SK-N-MC (cell line): ENCODE results near the gene APMAP.
"Not testable (repeated sequence)": the region's sequence is repeated elsewhere in the genome, so short reads cannot be mapped to it uniquely, and the experiment has no call there.

Experiments
- DNase-seq: peaks from one replicate; pipeline ENCODE4 v3.0.0-alpha.2; 2011; ENCODE audit warnings: low read depth, low spot score
- H3K27ac ChIP-seq: fragments of 200-600 bp; sonication (generic); 2 replicates; pipeline ENCODE4 v1.5.1; 2016; ENCODE audit warnings: mixed run types
- H3K36me3 ChIP-seq: fragments of 200-600 bp; sonication (generic); 2 replicates; pipeline ENCODE4 v1.6.1; 2017; ENCODE audit warnings: antibody characterized with exemption, low read length, mixed read lengths; ENCODE audit not compliant: insufficient read depth
- H3K4me3 ChIP-seq: fragments of 200-600 bp; sonication (generic); 2 replicates; pipeline ENCODE4 v1.5.1; 2016
- H3K9ac ChIP-seq: fragments of 200-600 bp; sonication (generic); 2 replicates; pipeline ENCODE4 v1.8.0; 2017; ENCODE audit warnings: mixed run types, mixed read lengths; ENCODE audit not compliant: insufficient read length
- H3K9me3 ChIP-seq: fragments of 200-600 bp; sonication (generic); 2 replicates; pipeline ENCODE4 v1.6.1; 2017; ENCODE audit warnings: low read depth, mild to moderate bottlenecking, antibody characterized with exemption, low read length, moderate library complexity, mixed read lengths
- EZH2 ChIP-seq: fragments of 200-600 bp; sonication (generic); IDR thresholded peaks from one replicate; pipeline ENCODE4 v1.6.1; 2017; ENCODE audit warnings: antibody characterized with exemption
- FOXP2 ChIP-seq: optimal IDR thresholded peaks from 2 replicates; pipeline ENCODE3; 2011; ENCODE audit warnings: mild to moderate bottlenecking, moderate library complexity; ENCODE audit not compliant: insufficient read depth; ENCODE audit errors: extremely low read length, control extremely low read depth
- POLR2AphosphoS5 ChIP-seq: IDR thresholded peaks from 2 replicates; pipeline ENCODE4 v1.6.1; 2012; ENCODE audit warnings: mild to moderate bottlenecking, low read depth, low read length, borderline replicate concordance

The APMAP gene

GRCh38 chr20:25005661-25006060 is 13.1 kb upstream of the APMAP start:
- no peak overlapping the region for H3K4me3 ChIP-seq
- no peaks in the 10 kb centered on the region for H3K36me3 ChIP-seq
- H3K27ac ChIP-seq, result no peak overlapping the region
- H3K9ac ChIP-seq, result no peak overlapping the region
- no peaks in the 10 kb centered on the region for H3K9me3 ChIP-seq
- TF ChIP-seq EZH2, result no peak
- no peak for TF ChIP-seq FOXP2
- TF ChIP-seq POLR2AphosphoS5, result no peak
- no peak for DNase-seq

- no peak overlapping the region for H3K27ac ChIP-seq
- TF ChIP-seq POLR2AphosphoS5 (no peak), EZH2 (no peak), FOXP2 (no peak)
- H3K9me3 ChIP-seq, result no peaks in the 10 kb centered on the region
- H3K9ac ChIP-seq, result no peak overlapping the region
- H3K4me3 ChIP-seq, result no peak overlapping the region
- DNase-seq, result no peak
- no peaks in the 10 kb centered on the region for H3K36me3 ChIP-seq
Measured at GRCh38 chr20:25005220-25005619, 12.7 kb upstream of the APMAP start.

- H3K27ac ChIP-seq, result no peak overlapping the region
- H3K36me3 ChIP-seq, result no peaks in the 10 kb centered on the region
- no peaks in the 10 kb centered on the region for H3K9me3 ChIP-seq
- no peak for TF ChIP-seq EZH2
- TF ChIP-seq FOXP2, result no peak
- TF ChIP-seq POLR2AphosphoS5, result no peak
- H3K4me3 ChIP-seq, result no peak overlapping the region
- no peak overlapping the region for H3K9ac ChIP-seq
- DNase-seq, result no peak
Measured at GRCh38 chr20:25003002-25003401, 10.5 kb upstream of the APMAP start.

- not testable (repeated sequence) for H3K27ac ChIP-seq, H3K4me3 ChIP-seq, H3K9ac ChIP-seq, H3K9me3 ChIP-seq, DNase-seq, H3K36me3 ChIP-seq
Measured at GRCh38 chr20:25001323-25001722, 8.8 kb upstream of the APMAP start.

- Histone ChIP-seq H3K27ac (no peak overlapping the region), H3K9me3 (no peaks in the 10 kb centered on the region), H3K4me3 (no peak overlapping the region), H3K36me3 (no peaks in the 10 kb centered on the region), H3K9ac (no peak overlapping the region)
- TF ChIP-seq FOXP2, result no peak
- TF ChIP-seq POLR2AphosphoS5, result no peak
- no peak for TF ChIP-seq EZH2
- DNase-seq, result no peak
Measured at GRCh38 chr20:25000268-25000801, 7.8 kb upstream of the APMAP start.

- TF ChIP-seq EZH2, result no peak
- no peak for TF ChIP-seq FOXP2
- TF ChIP-seq POLR2AphosphoS5, result no peak
- Histone ChIP-seq H3K27ac (no peak overlapping the region), H3K9me3 (no peaks in the 10 kb centered on the region), H3K4me3 (no peak overlapping the region), H3K9ac (no peak overlapping the region), H3K36me3 (no peaks in the 10 kb centered on the region)
- DNase-seq, result no peak
Measured at GRCh38 chr20:24999568-24999967, 7.0 kb upstream of the APMAP start.

GRCh38 chr20:24998631-24999445 is 6.3 kb upstream of the APMAP start:
- Histone ChIP-seq H3K9me3 (no peaks in the 10 kb centered on the region), H3K9ac (no peak overlapping the region), H3K36me3 (no peaks in the 10 kb centered on the region), H3K27ac (no peak overlapping the region), H3K4me3 (no peak overlapping the region)
- no peak for TF ChIP-seq EZH2
- no peak for TF ChIP-seq FOXP2
- TF ChIP-seq POLR2AphosphoS5, result no peak
- no peak for DNase-seq

GRCh38 chr20:24998121-24998520 is 5.6 kb upstream of the APMAP start:
- TF ChIP-seq EZH2, result no peak
- TF ChIP-seq POLR2AphosphoS5, result no peak
- TF ChIP-seq FOXP2, result no peak
- H3K9ac ChIP-seq, result no peak overlapping the region

More at GRCh38 chr20:24998121-24998520, 5.6 kb upstream of the APMAP start:
- H3K4me3 ChIP-seq, result no peak overlapping the region
- H3K9me3 ChIP-seq, result no peaks in the 10 kb centered on the region
- no peak for DNase-seq
- no peak overlapping the region for H3K27ac ChIP-seq
- H3K36me3 ChIP-seq, result no peaks in the 10 kb centered on the region
